Umbilical cord (tissue), 2 donors: Measurements from ENCODE around the gene EXOSC10. TPM values are rescaled to one million over a fixed set of nuclear protein-coding genes. Genes with fewer than 3 reads are reported as not detected.
"Not testable (repeated sequence)": the region's sequence is repeated elsewhere in the genome, so short reads cannot be mapped to it uniquely, and the experiment has no call there.

Experiments used
- DNase-seq: peaks from one replicate; pipeline ENCODE4 v3.0.0-alpha.2; 2015; ENCODE audit warnings: low spot score
- total RNA-seq: library from RNA; depleted of rRNA; stranded (reverse); fragments of >200 nt; gene quantifications from one replicate; pipeline ENCODE4 v1.2.3, GENCODE V29; 2014; ENCODE audit warnings: low replicate concordance; ENCODE audit not compliant: insufficient read depth

Gene EXOSC10
- total RNA-seq, 1 donor from 2014 or later, result 31.1 TPM

GRCh38 chr1:11061652-11062365 lies 37.9 kb downstream of the EXOSC10 start:
- DNase-seq, result no peak

GRCh38 chr1:11059968-11060830 lies 39.5 kb downstream of the EXOSC10 start, which contains the start of gene SRM:
Gene SRM (minus strand): TSS chr1:11060018. CDS start chr1:11059943, 75 bp downstream.
- DNase-seq, result peak; percentile 93

GRCh38 chr1:11059155-11059967 lies 40.3 kb downstream of the EXOSC10 start:
- DNase-seq, result no peak

- DNase-seq, result no peak
These were observed 41.0 kb downstream of the EXOSC10 start for GRCh38 chr1:11058595-11059154.

GRCh38 chr1:11058026-11058425 lies 41.6 kb downstream of the EXOSC10 start:
- DNase-seq, result no peak

- no peak for DNase-seq
These were observed 42.2 kb downstream of the EXOSC10 start for GRCh38 chr1:11057477-11057876.

GRCh38 chr1:11056504-11056903 lies 43.2 kb downstream of the EXOSC10 start:
- no peak for DNase-seq

GRCh38 chr1:11055676-11056075 lies 44.0 kb downstream of the EXOSC10 start:
- DNase-seq, result no peak

GRCh38 chr1:11054666-11055065 lies 45.0 kb downstream of the EXOSC10 start:
- DNase-seq, result no peak

- no peak for DNase-seq
These were observed 45.5 kb downstream of the EXOSC10 start for GRCh38 chr1:11054181-11054580.

- peak; percentile 20 for DNase-seq
These were observed 45.9 kb downstream of the EXOSC10 start for GRCh38 chr1:11053758-11054137.

GRCh38 chr1:11052839-11053757 lies 46.6 kb downstream of the EXOSC10 start:
- DNase-seq, result peak; percentile 31

- DNase-seq, result no peak
These were observed 47.7 kb downstream of the EXOSC10 start for GRCh38 chr1:11051781-11052511.

- DNase-seq, result not testable (repeated sequence)
These were observed 48.5 kb downstream of the EXOSC10 start for GRCh38 chr1:11051121-11051520.

GRCh38 chr1:11046625-11047365 lies 52.9 kb downstream of the EXOSC10 start, which contains the start of gene MASP2:
Gene MASP2 (minus strand): TSS chr1:11047239. CDS start chr1:11047207, 32 bp downstream.
- no peak for DNase-seq

- no peak for DNase-seq
These were observed 53.5 kb downstream of the EXOSC10 start for GRCh38 chr1:11046270-11046566.

- no peak for DNase-seq
These were observed 54.0 kb downstream of the EXOSC10 start for GRCh38 chr1:11045428-11046269.

- no peak for DNase-seq
These were observed 54.7 kb downstream of the EXOSC10 start for GRCh38 chr1:11044849-11045427.
